Cerebellar nuclear complex (tissue), 1 donor: Measurements from ENCODE around the gene FER.
"Not testable (repeated sequence)": the region's sequence is repeated elsewhere in the genome, so short reads cannot be mapped to it uniquely, and the experiment has no call there.

Experiments used
- DNase-seq, 2 experiments: peaks; one replicate each; lab custom pipeline; 2025; lab: John Stamatoyannopoulos, UW

The FER gene

GRCh38 chr5:109121225-109121624 lies 373.5 kb downstream of the FER start:
- no peak for DNase-seq

GRCh38 chr5:109125755-109126429 lies 378.2 kb downstream of the FER start:
- DNase-seq: no peak

- DNase-seq: no peak
Measured at GRCh38 chr5:109126481-109126880, 378.8 kb downstream of the FER start.

GRCh38 chr5:109136906-109137305 lies 389.2 kb downstream of the FER start:
- no peak for DNase-seq

- no peak for DNase-seq
Measured at GRCh38 chr5:109141222-109142200, 393.8 kb downstream of the FER start.

GRCh38 chr5:109143031-109143430 lies 395.3 kb downstream of the FER start:
- DNase-seq: no peak

- no peak for DNase-seq
Measured at GRCh38 chr5:109145139-109145538, 397.4 kb downstream of the FER start.

- no peak for DNase-seq
Measured at GRCh38 chr5:109146591-109146990, 398.9 kb downstream of the FER start.

- DNase-seq: no peak
Measured at GRCh38 chr5:109152565-109152964, 404.9 kb downstream of the FER start.

- no peak for DNase-seq
Measured at GRCh38 chr5:109155625-109156024, 407.9 kb downstream of the FER start.

- no peak for DNase-seq
Measured at GRCh38 chr5:109156885-109157284, 409.2 kb downstream of the FER start.

- no peak for DNase-seq
Measured at GRCh38 chr5:109160468-109160867, 412.8 kb downstream of the FER start.

- DNase-seq: no peak
Measured at GRCh38 chr5:109161914-109162683, 414.4 kb downstream of the FER start.

- no peak for DNase-seq
Measured at GRCh38 chr5:109163336-109163735, 415.6 kb downstream of the FER start.

- DNase-seq: no peak
Measured at GRCh38 chr5:109164001-109164400, 416.3 kb downstream of the FER start.

- DNase-seq: no peak
Measured at GRCh38 chr5:109167586-109167985, 419.9 kb downstream of the FER start.

- DNase-seq: no peak
Measured at GRCh38 chr5:109168151-109168550, 420.5 kb downstream of the FER start.

GRCh38 chr5:109170629-109171350 lies 423.1 kb downstream of the FER start:
- no peak for DNase-seq

GRCh38 chr5:109171437-109172073 lies 423.9 kb downstream of the FER start:
- DNase-seq: not testable (repeated sequence)

- DNase-seq: no peak
Measured at GRCh38 chr5:109173036-109173794, 425.5 kb downstream of the FER start.
